NT2/D1 (cell line): Measurements from ENCODE around the gene APBA1.

Source experiments
- DNase-seq: peaks from one replicate; pipeline ENCODE4 v3.0.0-alpha.2; 2011; ENCODE audit warnings: low read depth, low spot score
- H3K27me3 ChIP-seq: 2 replicates; pipeline ENCODE4 v1.6.0; 2011; ENCODE audit warnings: mild to moderate bottlenecking; ENCODE audit not compliant: insufficient read length, insufficient read depth
- H3K36me3 ChIP-seq: 2 replicates; pipeline ENCODE4 v1.6.1; 2011; ENCODE audit warnings: mild to moderate bottlenecking, low read length, mixed read lengths; ENCODE audit not compliant: insufficient read depth, insufficient read length
- H3K4me1 ChIP-seq: 2 replicates; pipeline ENCODE4 v1.5.1; 2011; ENCODE audit not compliant: insufficient read depth, insufficient read length
- H3K4me3 ChIP-seq: 2 replicates; pipeline ENCODE4 v1.5.1; 2011; ENCODE audit warnings: low read depth; ENCODE audit not compliant: insufficient read length
- H3K9ac ChIP-seq: 2 replicates; pipeline ENCODE4 v1.6.0; 2011; ENCODE audit warnings: low read depth; ENCODE audit not compliant: insufficient read length
- H3K9me3 ChIP-seq: 2 replicates; pipeline ENCODE4 v1.5.1; 2011; ENCODE audit warnings: mild to moderate bottlenecking, low read length; ENCODE audit not compliant: insufficient read depth
- SUZ12 ChIP-seq: IDR thresholded peaks from 2 replicates; pipeline ENCODE4 v1.6.1; 2011; ENCODE audit not compliant: insufficient read length, insufficient read depth; ENCODE audit errors: extremely low read depth
- YY1 ChIP-seq: IDR thresholded peaks from 2 replicates; pipeline ENCODE4 v1.6.1; 2011; ENCODE audit not compliant: insufficient read length, insufficient read depth
- ZNF274 ChIP-seq: IDR thresholded peaks from 2 replicates; pipeline ENCODE4 v1.6.1; 2011; ENCODE audit warnings: mild to moderate bottlenecking, low read depth, low read length

Gene APBA1

GRCh38 chr9:69643098-69643497 is 29.1 kb downstream of the APBA1 start:
- Histone ChIP-seq H3K27me3 (no peaks in the 10 kb centered on the region), H3K4me3 (no peak overlapping the region), H3K4me1 (no peaks in the 10 kb centered on the region), H3K9ac (no peak overlapping the region), H3K9me3 (no peaks in the 10 kb centered on the region), H3K36me3 (no peaks in the 10 kb centered on the region)
- no peak for TF ChIP-seq SUZ12
- TF ChIP-seq ZNF274, result no peak
- TF ChIP-seq YY1, result no peak
- DNase-seq, result no peak

- H3K9ac ChIP-seq, result no peak overlapping the region
- no peak overlapping the region for H3K4me3 ChIP-seq
- DNase-seq, result no peak
- no peak for TF ChIP-seq YY1
- no peak for TF ChIP-seq SUZ12
- TF ChIP-seq ZNF274, result no peak
- no peaks in the 10 kb centered on the region for H3K36me3 ChIP-seq
- no peaks in the 10 kb centered on the region for H3K9me3 ChIP-seq
- H3K27me3 ChIP-seq, result no peaks in the 10 kb centered on the region
- H3K4me1 ChIP-seq, result no peaks in the 10 kb centered on the region
Observed at GRCh38 chr9:69637817-69638200, 34.4 kb downstream of the APBA1 start.

- TF ChIP-seq SUZ12 (no peak), YY1 (no peak), ZNF274 (no peak)
Observed at GRCh38 chr9:69637193-69637816, 34.9 kb downstream of the APBA1 start.

GRCh38 chr9:69633716-69634115 is 38.5 kb downstream of the APBA1 start:
- TF ChIP-seq ZNF274 (no peak), SUZ12 (no peak), YY1 (no peak)
- DNase-seq, result no peak
- no peak overlapping the region for H3K4me3 ChIP-seq

More at GRCh38 chr9:69637193-69637816, 34.9 kb downstream of the APBA1 start:
- H3K9ac ChIP-seq, result no peak overlapping the region
- H3K9me3 ChIP-seq, result no peaks in the 10 kb centered on the region
- no peak overlapping the region for H3K4me3 ChIP-seq
- H3K27me3 ChIP-seq, result no peaks in the 10 kb centered on the region
- no peak for DNase-seq
- H3K4me1 ChIP-seq, result no peaks in the 10 kb centered on the region
- H3K36me3 ChIP-seq, result no peaks in the 10 kb centered on the region

GRCh38 chr9:69632768-69633167 is 39.4 kb downstream of the APBA1 start:
- Histone ChIP-seq H3K4me1 (no peaks in the 10 kb centered on the region), H3K9me3 (no peaks in the 10 kb centered on the region)
- no peak for DNase-seq

More at GRCh38 chr9:69633716-69634115, 38.5 kb downstream of the APBA1 start:
- no peaks in the 10 kb centered on the region for H3K36me3 ChIP-seq
- H3K9ac ChIP-seq, result no peak overlapping the region
- H3K9me3 ChIP-seq, result no peaks in the 10 kb centered on the region
- H3K27me3 ChIP-seq, result no peaks in the 10 kb centered on the region
- H3K4me1 ChIP-seq, result no peaks in the 10 kb centered on the region

GRCh38 chr9:69627281-69627680 is 44.9 kb downstream of the APBA1 start:
- Histone ChIP-seq H3K27me3 (no peaks in the 10 kb centered on the region), H3K4me3 (no peak overlapping the region), H3K9me3 (no peaks in the 10 kb centered on the region), H3K36me3 (no peaks in the 10 kb centered on the region), H3K4me1 (no peaks in the 10 kb centered on the region), H3K9ac (no peak overlapping the region)
- no peak for DNase-seq
- no peak for TF ChIP-seq SUZ12
- TF ChIP-seq YY1, result no peak
- TF ChIP-seq ZNF274, result no peak

More at GRCh38 chr9:69632768-69633167, 39.4 kb downstream of the APBA1 start:
- Histone ChIP-seq H3K9ac (no peak overlapping the region), H3K27me3 (no peaks in the 10 kb centered on the region), H3K36me3 (no peaks in the 10 kb centered on the region), H3K4me3 (no peak overlapping the region)
- TF ChIP-seq SUZ12 (no peak), YY1 (no peak), ZNF274 (no peak)

- no peaks in the 10 kb centered on the region for H3K9me3 ChIP-seq
- TF ChIP-seq YY1 (no peak), SUZ12 (no peak), ZNF274 (no peak)
- no peaks in the 10 kb centered on the region for H3K4me1 ChIP-seq
- no peak overlapping the region for H3K9ac ChIP-seq
- H3K36me3 ChIP-seq, result no peaks in the 10 kb centered on the region
- no peak overlapping the region for H3K4me3 ChIP-seq
- H3K27me3 ChIP-seq, result no peaks in the 10 kb centered on the region
- DNase-seq, result no peak
Observed at GRCh38 chr9:69623276-69623675, 48.9 kb downstream of the APBA1 start.
